Measurements from ENCODE around the gene ARFGAP3. TPM values are rescaled to one million over a fixed set of nuclear protein-coding genes. Genes with fewer than 3 reads are reported as not detected.
A peak's percentile ranks its signal among the peaks of the same experiment; 100 is the strongest.

The ARFGAP3 gene
- total RNA-seq, 1 donor from 2014 or later, result 59.1 TPM

- no peak for TF ChIP-seq CTCF (IDR thresholded peaks at IDR 0.05)
- Mint-ChIP-seq H3K27ac (ENCODE audit: unreplicated experiment) (peak overlapping the region; percentile 85), H3K4me1 (ENCODE audit: unreplicated experiment) (peaks cover 19% of the 10 kb centered on the region), H3K36me3 (ENCODE audit: unreplicated experiment) (peaks cover 48% of the 10 kb centered on the region), H3K9me3 (ENCODE audit: unreplicated experiment) (no peaks in the 10 kb centered on the region), H3K27me3 (ENCODE audit: unreplicated experiment) (no peaks in the 10 kb centered on the region), H3K4me3 (ENCODE audit: unreplicated experiment) (no peak overlapping the region)
- peak; percentile 84 for DNase-seq (ENCODE audit: extremely low spot score, unreplicated experiment)
Observed at GRCh38 chr22:42805016-42805997, 51.8 kb downstream of the ARFGAP3 start.

- H3K9me3 Mint-ChIP-seq (ENCODE audit: unreplicated experiment), result no peaks in the 10 kb centered on the region
- no peak overlapping the region for H3K4me3 Mint-ChIP-seq (ENCODE audit: unreplicated experiment)
- TF ChIP-seq CTCF (IDR thresholded peaks at IDR 0.05), result no peak
- peaks cover 19% of the 10 kb centered on the region for H3K4me1 Mint-ChIP-seq (ENCODE audit: unreplicated experiment)
- peaks cover 41% of the 10 kb centered on the region for H3K36me3 Mint-ChIP-seq (ENCODE audit: unreplicated experiment)
- no peak for DNase-seq (ENCODE audit: extremely low spot score, unreplicated experiment)
- no peaks in the 10 kb centered on the region for H3K27me3 Mint-ChIP-seq (ENCODE audit: unreplicated experiment)
- H3K27ac Mint-ChIP-seq (ENCODE audit: unreplicated experiment), result no peak overlapping the region
Observed at GRCh38 chr22:42803389-42803788, 53.7 kb downstream of the ARFGAP3 start.

GRCh38 chr22:42801252-42802080 lies 55.6 kb downstream of the ARFGAP3 start:
- Mint-ChIP-seq H3K27me3 (ENCODE audit: unreplicated experiment) (no peaks in the 10 kb centered on the region), H3K36me3 (ENCODE audit: unreplicated experiment) (peaks cover 42% of the 10 kb centered on the region), H3K4me1 (ENCODE audit: unreplicated experiment) (peaks cover 16% of the 10 kb centered on the region), H3K4me3 (ENCODE audit: unreplicated experiment) (no peak overlapping the region), H3K9me3 (ENCODE audit: unreplicated experiment) (no peaks in the 10 kb centered on the region), H3K27ac (ENCODE audit: unreplicated experiment) (no peak overlapping the region)
- TF ChIP-seq CTCF (IDR thresholded peaks at IDR 0.05), result no peak
- no peak for DNase-seq (ENCODE audit: extremely low spot score, unreplicated experiment)

GRCh38 chr22:42800451-42801251 lies 56.4 kb downstream of the ARFGAP3 start:
- no peaks in the 10 kb centered on the region for H3K9me3 Mint-ChIP-seq (ENCODE audit: unreplicated experiment)
- DNase-seq (ENCODE audit: extremely low spot score, unreplicated experiment), result no peak
- H3K27me3 Mint-ChIP-seq (ENCODE audit: unreplicated experiment), result no peaks in the 10 kb centered on the region
- no peak overlapping the region for H3K27ac Mint-ChIP-seq (ENCODE audit: unreplicated experiment)
- peaks cover 37% of the 10 kb centered on the region for H3K36me3 Mint-ChIP-seq (ENCODE audit: unreplicated experiment)
- no peak overlapping the region for H3K4me3 Mint-ChIP-seq (ENCODE audit: unreplicated experiment)
- peaks cover 9% of the 10 kb centered on the region for H3K4me1 Mint-ChIP-seq (ENCODE audit: unreplicated experiment)
- TF ChIP-seq CTCF (IDR thresholded peaks at IDR 0.05), result no peak

Measured in osteocyte (in vitro differentiated cells).